GM19438 (cell line): ENCODE data around the gene MAP3K5.

Experiments
- ATAC-seq: cut with Tn5 transposase; IDR thresholded peaks from one replicate; pipeline ENCODE4 v1.9.1; 2021; ENCODE audit warnings: low read depth; ENCODE audit not compliant: unreplicated experiment

MAP3K5 gene

DNA sequence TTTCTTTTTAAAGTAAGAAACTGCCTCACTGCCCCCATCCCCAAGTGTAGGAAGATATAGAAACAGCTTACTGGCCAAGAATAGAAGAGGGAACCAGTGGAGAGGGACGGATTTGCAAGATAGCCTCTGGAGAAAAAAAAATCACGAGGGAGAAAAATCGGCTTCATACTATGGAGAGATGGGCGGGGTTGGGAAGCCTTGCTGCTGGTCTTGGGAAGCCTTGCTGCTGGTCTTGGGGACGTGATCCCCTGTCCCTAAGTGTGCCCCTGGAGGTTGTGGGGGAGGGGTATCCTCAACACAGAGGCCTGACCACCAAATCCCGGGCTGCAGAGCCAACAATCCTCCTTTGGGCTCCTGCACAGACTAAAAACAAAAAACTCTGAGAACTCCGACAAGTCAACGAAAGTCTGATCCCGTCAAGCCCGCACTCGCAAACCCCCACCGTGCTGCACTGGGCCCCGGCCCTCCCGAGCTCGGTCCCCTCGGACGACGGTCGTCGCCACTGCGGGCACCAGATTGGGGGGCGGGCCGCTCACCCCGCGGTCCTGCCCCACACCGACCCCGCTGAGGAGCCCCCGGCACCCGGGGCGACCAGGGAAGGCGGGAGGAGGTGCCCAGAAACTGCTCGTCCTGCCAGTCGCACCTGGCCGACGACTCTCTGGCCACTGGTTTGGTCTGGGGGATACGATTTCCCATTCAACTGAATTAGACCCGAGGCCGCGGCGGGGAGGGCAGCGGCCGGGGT lies 242.8 kb downstream of the MAP3K5 start:
- ATAC-seq, result peak; percentile 7

GRCh38 chr6:136548582-136549299 lies 243.5 kb downstream of the MAP3K5 start:
- no peak for ATAC-seq

DNA sequence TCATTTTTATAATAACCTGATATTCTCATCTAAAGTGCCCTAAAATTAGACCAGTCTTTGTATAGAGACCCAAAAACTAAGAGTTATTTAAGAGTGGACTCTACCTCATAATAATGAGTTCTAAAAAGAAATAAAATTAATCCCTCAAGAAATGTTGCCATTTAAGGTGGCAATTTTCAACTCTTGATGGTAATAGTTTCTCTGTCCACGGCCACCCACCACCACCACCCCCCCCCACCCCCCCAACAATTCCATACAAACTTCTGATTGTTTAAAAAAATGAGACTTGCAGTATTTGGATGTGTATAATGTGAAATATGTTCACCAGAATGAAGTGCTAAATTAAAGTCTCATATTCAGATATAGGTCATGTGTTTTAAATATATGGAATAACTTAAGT lies 244.4 kb downstream of the MAP3K5 start:
- no peak for ATAC-seq

DNA sequence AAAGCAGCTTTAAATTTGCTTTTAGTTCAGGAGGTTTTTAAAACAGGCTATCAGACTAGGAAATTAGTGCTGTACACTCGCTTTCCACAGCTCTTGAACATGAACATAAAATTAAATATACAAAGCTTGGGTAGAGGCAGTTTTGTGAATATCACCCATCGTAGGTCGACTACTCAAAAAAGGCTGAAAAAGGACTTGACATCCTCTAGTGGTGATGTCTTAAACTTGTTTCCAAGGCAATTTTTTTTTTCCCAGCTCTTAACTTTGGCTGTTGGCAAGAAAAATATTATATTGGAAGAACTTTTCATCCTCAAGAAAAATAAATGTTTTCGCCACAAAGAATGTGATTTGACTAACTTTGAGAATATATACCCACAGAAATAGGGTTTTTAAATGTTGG lies 244.9 kb downstream of the MAP3K5 start:
- no peak for ATAC-seq

- ATAC-seq, result no peak
These were observed 245.9 kb downstream of the MAP3K5 start for GRCh38 chr6:136546331-136546730.

GRCh38 chr6:136544326-136544725 lies 248.0 kb downstream of the MAP3K5 start:
- no peak for ATAC-seq

DNA sequence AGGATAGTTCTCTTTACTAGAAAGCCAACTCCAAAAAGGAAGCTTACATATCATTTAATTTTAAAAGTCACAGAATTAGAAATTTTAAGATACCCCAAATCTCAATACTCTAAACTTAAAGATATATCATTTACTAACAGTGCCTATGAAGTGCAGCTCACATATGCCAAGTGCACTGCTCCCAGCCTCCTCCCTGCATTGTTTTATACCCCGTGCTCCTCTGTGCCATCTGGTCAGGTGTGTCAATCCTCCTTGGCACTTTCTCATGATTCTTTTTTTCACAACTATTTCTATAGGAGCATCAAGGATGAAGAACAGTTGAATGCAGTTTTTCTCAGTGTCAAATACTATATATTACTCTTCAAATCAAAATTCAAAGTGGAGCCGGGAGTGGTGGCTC lies 250.9 kb downstream of the MAP3K5 start:
- no peak for ATAC-seq

- ATAC-seq, result no peak
These were observed 252.2 kb downstream of the MAP3K5 start for GRCh38 chr6:136539967-136540652.

- no peak for ATAC-seq
These were observed 253.4 kb downstream of the MAP3K5 start for GRCh38 chr6:136538836-136539235.

DNA sequence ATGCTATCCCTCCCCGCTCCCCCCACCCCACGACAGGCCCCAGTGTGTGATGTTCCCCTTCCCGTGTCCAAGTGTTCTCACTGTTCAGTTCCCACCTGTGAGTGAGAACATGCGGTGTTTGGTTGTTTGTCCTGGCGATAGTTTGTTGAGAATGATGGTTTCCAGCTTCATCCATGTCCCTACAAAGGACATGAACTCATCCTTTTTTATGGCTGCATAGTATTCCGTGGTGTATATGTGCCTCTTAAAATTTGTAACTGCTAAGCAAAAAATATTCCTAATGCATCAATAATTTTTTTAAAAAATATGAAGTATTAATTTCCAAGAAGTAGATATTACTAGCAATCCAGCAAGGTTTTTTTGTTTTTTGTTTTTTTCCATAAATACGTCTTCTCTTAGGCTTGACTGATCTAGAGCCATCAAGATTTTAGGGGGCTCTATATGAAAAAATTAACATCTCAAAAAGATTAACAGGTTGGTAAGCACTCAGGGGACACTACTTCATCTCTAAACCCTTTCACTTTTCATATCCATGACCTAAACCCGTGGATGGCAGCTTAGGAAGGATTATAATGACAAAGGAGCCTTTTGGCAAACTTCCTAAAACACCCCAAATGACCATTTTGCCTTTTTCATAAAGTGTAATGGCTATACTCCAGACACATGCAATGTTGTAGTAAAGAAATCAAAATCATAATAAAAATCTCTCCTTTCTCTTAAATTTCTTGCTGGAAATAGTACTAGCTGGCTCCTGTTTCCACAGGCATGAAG lies 256.2 kb downstream of the MAP3K5 start:
- ATAC-seq, result no peak

DNA sequence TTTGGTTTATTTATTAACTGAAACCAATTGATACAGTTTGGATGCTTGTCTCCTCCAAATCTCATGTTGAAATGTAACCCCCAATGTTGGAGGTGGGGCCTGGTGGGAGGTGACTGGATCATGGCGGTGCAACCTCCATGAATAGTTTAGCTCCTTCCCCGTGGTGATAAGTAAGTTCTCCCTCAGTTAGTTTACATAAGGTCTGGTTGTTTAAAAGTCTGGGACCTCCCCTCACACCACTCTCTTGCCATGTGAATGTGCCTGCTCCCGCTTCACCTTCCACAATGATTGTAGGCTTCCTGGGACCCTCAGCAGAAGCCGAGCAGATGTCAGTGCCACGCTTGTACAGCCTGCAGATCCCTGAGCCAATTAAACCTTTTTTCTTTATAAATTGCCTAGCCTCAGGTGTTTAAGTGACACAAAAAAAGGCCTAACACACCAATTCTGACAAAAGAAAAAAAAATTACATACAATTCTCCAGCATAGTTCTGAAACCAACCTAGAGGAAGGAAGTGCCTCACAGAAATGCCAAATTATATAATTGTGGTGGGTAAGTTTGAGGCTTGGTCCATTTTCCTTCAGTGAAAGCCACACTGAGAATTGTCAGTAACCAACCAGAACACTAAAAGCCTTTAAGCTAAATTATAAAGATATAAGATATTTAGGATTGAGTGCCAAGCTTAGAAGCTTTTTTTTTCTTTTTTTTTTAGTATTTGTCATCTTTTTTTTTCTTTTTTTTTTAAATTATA lies 257.1 kb downstream of the MAP3K5 start:
- ATAC-seq, result no peak

DNA sequence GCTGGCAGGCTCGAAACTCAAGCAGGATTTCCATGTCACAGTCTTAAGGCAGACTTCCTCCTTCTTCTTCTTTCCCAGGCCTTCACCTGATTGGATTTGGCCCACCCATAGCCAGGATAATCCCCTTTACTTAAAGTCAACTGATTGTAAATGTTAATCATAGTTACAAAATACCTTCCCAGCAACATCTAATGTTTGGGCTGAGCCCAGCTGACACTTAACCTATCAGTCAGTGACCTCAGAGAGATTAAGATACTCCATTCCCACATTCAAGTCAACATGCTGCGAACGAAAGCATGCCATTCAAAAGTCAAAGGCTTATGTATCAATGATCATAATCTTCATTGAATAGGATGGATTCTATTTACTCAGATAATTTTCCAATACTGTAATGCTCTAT lies 258.0 kb downstream of the MAP3K5 start:
- ATAC-seq, result no peak

GRCh38 chr6:136533487-136533886 lies 258.8 kb downstream of the MAP3K5 start:
- no peak for ATAC-seq

DNA sequence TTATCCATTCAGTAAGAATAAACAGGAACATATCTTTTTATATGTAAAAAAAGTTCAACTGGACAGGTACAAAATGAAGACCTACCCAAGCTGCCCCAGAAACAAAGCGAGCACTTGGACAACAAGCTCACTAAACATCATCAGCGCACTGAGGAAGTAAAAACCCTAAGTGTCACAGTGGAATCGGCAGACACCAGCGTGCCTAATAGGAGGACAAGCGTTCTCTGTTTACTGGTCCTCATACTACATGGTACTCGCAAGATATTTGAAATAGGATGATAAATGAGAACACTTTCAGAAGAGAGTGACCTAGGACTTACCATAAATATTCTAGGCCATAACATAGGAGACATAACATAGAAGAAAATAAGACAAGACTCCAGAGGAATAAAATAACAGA lies 260.2 kb downstream of the MAP3K5 start:
- no peak for ATAC-seq

DNA sequence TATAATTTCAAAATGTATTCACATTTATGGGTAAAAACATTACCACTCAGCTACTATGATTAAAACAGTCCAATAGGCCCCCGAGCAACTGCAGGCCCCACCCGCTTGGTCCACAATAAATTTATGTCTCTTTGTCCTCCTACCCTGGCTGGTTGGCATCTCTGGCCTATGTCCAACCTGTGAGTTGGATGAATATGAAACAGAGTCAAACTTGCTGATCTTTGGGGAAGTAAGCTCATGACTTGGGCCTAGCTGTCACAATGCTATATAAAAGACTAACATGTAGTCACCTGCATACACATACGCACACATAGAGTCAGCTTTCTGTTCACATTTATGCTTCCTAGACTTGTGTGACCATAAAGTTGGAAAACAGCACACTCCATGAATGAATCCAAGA lies 262.6 kb downstream of the MAP3K5 start:
- no peak for ATAC-seq

DNA sequence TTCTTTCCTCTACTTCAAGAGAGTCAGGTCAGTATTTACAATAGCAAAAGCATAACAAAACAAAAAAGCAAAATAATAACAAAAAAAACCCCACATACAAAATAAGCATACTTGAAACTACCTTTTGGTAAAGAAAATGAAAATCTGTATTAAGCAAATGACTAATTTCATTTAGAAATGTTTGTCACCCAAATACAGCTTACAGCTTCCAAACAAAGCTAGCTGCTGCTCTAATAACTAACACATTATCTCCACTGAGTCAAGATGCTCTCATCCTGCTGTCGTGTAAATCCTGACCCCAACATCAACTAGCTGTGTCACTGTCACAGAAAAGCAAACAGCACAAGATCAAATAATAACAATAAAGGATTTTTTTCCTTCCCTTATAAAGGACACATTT lies 263.8 kb downstream of the MAP3K5 start:
- ATAC-seq, result no peak

GRCh38 chr6:136527831-136528230 lies 264.4 kb downstream of the MAP3K5 start:
- ATAC-seq, result no peak

- no peak for ATAC-seq
These were observed 265.3 kb downstream of the MAP3K5 start for GRCh38 chr6:136526937-136527336.

GRCh38 chr6:136526196-136526930 lies 265.9 kb downstream of the MAP3K5 start:
- ATAC-seq, result no peak
